HCT116 (cell line): Measurements from ENCODE around the gene HELZ2.

Experiments used
- CEBPB ChIP-seq: IDR thresholded peaks from 2 replicates; pipeline ENCODE4 v1.6.1; 2012; ENCODE audit warnings: low read depth
- MAX ChIP-seq: IDR thresholded peaks from 2 replicates; pipeline ENCODE4 v1.6.1; 2012
- POLR2A ChIP-seq: IDR thresholded peaks from 2 replicates; pipeline ENCODE4 v1.7.0; 2011; ENCODE audit warnings: borderline replicate concordance; ENCODE audit not compliant: insufficient read depth, insufficient read length; ENCODE audit errors: extremely low read depth
- RAD21 ChIP-seq: IDR thresholded peaks from 2 replicates; pipeline ENCODE4 v1.6.1; 2012; ENCODE audit warnings: low read depth, mild to moderate bottlenecking
- YY1 ChIP-seq: IDR thresholded peaks from 2 replicates; pipeline ENCODE4 v1.6.1; 2011; ENCODE audit warnings: low read length, low read depth, moderate library complexity, mild to moderate bottlenecking; ENCODE audit not compliant: insufficient replicate concordance; ENCODE audit errors: extremely low read depth
- TF ChIP-seq, protein P1 (sequence below), 3 experiments: fragments of 200-600 bp in 1 of 3; sonication (generic) in 1 of 3; IDR thresholded peaks in 2 of 3; conservative IDR thresholded peaks in 1 of 3; 2 replicates each; pipeline ENCODE4 v1.5.1; 2012 to 2017; ENCODE audit warnings: low read depth in 2 of 3, low read length in 2 of 3, antibody characterized with exemption in 1 of 3, borderline replicate concordance in 1 of 3, control low read depth in 1 of 3, mild to moderate bottlenecking in 1 of 3, mixed read lengths in 1 of 3, mixed run types in 1 of 3, moderate library complexity in 1 of 3; ENCODE audit not compliant: insufficient read depth in 1 of 3

DNA sequence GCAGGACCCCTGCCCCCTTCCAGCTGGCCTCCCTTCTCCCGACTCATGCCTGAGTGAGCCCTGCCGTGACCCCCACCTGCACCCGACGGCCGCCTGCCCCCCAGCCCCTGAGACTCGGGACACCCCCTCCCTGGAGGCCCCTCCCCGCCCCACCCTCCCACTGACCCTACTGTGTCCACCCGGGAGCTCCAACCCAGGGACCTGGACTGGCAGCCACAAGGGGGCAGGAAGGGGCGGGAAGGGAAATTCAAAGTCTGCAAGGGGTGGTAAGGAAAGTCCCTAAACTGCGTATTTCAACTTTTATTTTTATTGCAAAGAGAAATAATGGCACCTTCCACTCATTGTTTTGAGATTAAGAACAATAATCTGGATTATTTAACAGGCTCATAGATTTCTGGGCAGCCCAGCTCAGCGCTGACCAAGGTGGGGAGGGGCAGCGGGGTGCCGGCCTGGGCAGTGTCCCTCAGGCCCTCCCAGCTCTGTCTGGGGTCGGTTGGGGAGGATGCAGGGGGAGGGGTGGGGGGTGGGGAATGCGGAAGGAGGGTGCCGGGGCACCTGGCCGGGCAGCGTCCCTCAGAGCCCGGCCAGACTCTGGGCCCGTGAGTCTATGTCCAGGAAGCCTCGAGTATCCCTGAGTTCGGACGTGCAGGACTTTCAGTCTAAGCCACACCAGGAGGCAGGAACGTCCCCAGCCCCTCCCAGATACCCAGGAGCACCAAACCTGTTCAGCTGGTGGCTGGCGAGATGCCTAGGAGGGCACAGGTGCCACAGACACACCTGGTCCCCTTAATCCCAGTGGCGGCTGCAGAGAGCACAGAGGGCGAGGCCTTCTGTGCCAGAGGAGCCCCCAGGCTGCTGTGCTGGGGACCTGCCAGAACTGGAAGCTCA, 35.6 kb downstream of the HELZ2 start:
- no peak for TF ChIP-seq MAX
- TF ChIP-seq CEBPB, result no peak
- TF ChIP-seq, protein P1, sequence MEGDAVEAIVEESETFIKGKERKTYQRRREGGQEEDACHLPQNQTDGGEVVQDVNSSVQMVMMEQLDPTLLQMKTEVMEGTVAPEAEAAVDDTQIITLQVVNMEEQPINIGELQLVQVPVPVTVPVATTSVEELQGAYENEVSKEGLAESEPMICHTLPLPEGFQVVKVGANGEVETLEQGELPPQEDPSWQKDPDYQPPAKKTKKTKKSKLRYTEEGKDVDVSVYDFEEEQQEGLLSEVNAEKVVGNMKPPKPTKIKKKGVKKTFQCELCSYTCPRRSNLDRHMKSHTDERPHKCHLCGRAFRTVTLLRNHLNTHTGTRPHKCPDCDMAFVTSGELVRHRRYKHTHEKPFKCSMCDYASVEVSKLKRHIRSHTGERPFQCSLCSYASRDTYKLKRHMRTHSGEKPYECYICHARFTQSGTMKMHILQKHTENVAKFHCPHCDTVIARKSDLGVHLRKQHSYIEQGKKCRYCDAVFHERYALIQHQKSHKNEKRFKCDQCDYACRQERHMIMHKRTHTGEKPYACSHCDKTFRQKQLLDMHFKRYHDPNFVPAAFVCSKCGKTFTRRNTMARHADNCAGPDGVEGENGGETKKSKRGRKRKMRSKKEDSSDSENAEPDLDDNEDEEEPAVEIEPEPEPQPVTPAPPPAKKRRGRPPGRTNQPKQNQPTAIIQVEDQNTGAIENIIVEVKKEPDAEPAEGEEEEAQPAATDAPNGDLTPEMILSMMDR (IDR thresholded peaks at IDR 0.05 in 2 of 3, conservative IDR thresholded peaks at IDR 0.05 in 1 of 3; ENCODE audit: borderline replicate concordance in 1 of 3, insufficient read depth in 1 of 3, low read depth in 2 of 3, low read length in 2 of 3), result peak in 1 of 3 experiments; percentile 31; a peak in 1 of 6 replicates
- TF ChIP-seq POLR2A, result no peak
- TF ChIP-seq YY1, result no peak
- no peak for TF ChIP-seq RAD21
